Mucosa of stomach (tissue), 1 donor: ENCODE results near the gene NELFCD.

ENCODE experiments used
- H3K27me3 ChIP-seq: one replicate; pipeline ENCODE4 v1.7.0; 2013; ENCODE audit warnings: mild to moderate bottlenecking, low read length; ENCODE audit not compliant: control insufficient read depth, insufficient read depth
- H3K36me3 ChIP-seq: one replicate; pipeline ENCODE4 v1.7.0; 2013; ENCODE audit warnings: low read length; ENCODE audit not compliant: control insufficient read depth, insufficient read depth
- H3K4me1 ChIP-seq: one replicate; pipeline ENCODE4 v1.7.0; 2013; ENCODE audit warnings: mild to moderate bottlenecking, low read length; ENCODE audit not compliant: control insufficient read depth, insufficient read depth
- H3K4me3 ChIP-seq: one replicate; pipeline ENCODE4 v1.7.0; 2013; ENCODE audit warnings: low read length
- H3K9ac ChIP-seq: one replicate; pipeline ENCODE4 v1.7.0; 2013; ENCODE audit warnings: mild to moderate bottlenecking, low read length, moderate library complexity
- H3K9me3 ChIP-seq: one replicate; pipeline ENCODE4 v1.7.0; 2013; ENCODE audit warnings: mild to moderate bottlenecking, low read length, moderate library complexity; ENCODE audit not compliant: control insufficient read depth
- donor health status: Pancreatic carcinoma.

Gene NELFCD

GRCh38 chr20:59001068-59001448 is 20.0 kb downstream of the NELFCD start:
- no peaks in the 10 kb centered on the region for H3K27me3 ChIP-seq

GRCh38 chr20:59001449-59002171 is 20.6 kb downstream of the NELFCD start:
- Histone ChIP-seq H3K27me3 (no peaks in the 10 kb centered on the region), H3K9me3 (no peaks in the 10 kb centered on the region), H3K4me3 (no peak overlapping the region), H3K36me3 (no peaks in the 10 kb centered on the region), H3K4me1 (peaks cover 27% of the 10 kb centered on the region), H3K9ac (no peak overlapping the region)

More at GRCh38 chr20:59001068-59001448, 20.0 kb downstream of the NELFCD start:
- peaks cover 1% of the 10 kb centered on the region for H3K36me3 ChIP-seq
- no peak overlapping the region for H3K4me3 ChIP-seq
- peaks cover 22% of the 10 kb centered on the region for H3K4me1 ChIP-seq
- H3K9me3 ChIP-seq: no peaks in the 10 kb centered on the region
- no peak overlapping the region for H3K9ac ChIP-seq

GRCh38 chr20:59002388-59002787 is 21.3 kb downstream of the NELFCD start:
- peaks cover 29% of the 10 kb centered on the region for H3K4me1 ChIP-seq
- no peak overlapping the region for H3K4me3 ChIP-seq
- no peaks in the 10 kb centered on the region for H3K27me3 ChIP-seq
- no peak overlapping the region for H3K9ac ChIP-seq
- H3K36me3 ChIP-seq: no peaks in the 10 kb centered on the region
- H3K9me3 ChIP-seq: no peaks in the 10 kb centered on the region

- H3K36me3 ChIP-seq: no peaks in the 10 kb centered on the region
- no peak overlapping the region for H3K9ac ChIP-seq
- peaks cover 35% of the 10 kb centered on the region for H3K4me1 ChIP-seq
- H3K9me3 ChIP-seq: no peaks in the 10 kb centered on the region
- H3K27me3 ChIP-seq: no peaks in the 10 kb centered on the region
- no peak overlapping the region for H3K4me3 ChIP-seq
Observed at GRCh38 chr20:59002874-59003399, 21.9 kb downstream of the NELFCD start.

- H3K4me3 ChIP-seq: no peak overlapping the region
- no peaks in the 10 kb centered on the region for H3K9me3 ChIP-seq
- H3K9ac ChIP-seq: no peak overlapping the region
- no peaks in the 10 kb centered on the region for H3K27me3 ChIP-seq
- H3K4me1 ChIP-seq: peaks cover 37% of the 10 kb centered on the region
- no peaks in the 10 kb centered on the region for H3K36me3 ChIP-seq
Observed at GRCh38 chr20:59003836-59004492, 22.9 kb downstream of the NELFCD start.

- Histone ChIP-seq H3K4me1 (peaks cover 37% of the 10 kb centered on the region), H3K4me3 (no peak overlapping the region)
Observed at GRCh38 chr20:59004493-59004762, 23.4 kb downstream of the NELFCD start.

GRCh38 chr20:59004763-59005522 is 23.9 kb downstream of the NELFCD start:
- Histone ChIP-seq H3K27me3 (no peaks in the 10 kb centered on the region), H3K36me3 (no peaks in the 10 kb centered on the region), H3K4me1 (peaks cover 41% of the 10 kb centered on the region), H3K9me3 (no peaks in the 10 kb centered on the region), H3K4me3 (peak overlapping the region; percentile 56), H3K9ac (no peak overlapping the region)

More at GRCh38 chr20:59004493-59004762, 23.4 kb downstream of the NELFCD start:
- Histone ChIP-seq H3K36me3 (no peaks in the 10 kb centered on the region), H3K9me3 (no peaks in the 10 kb centered on the region), H3K9ac (no peak overlapping the region), H3K27me3 (no peaks in the 10 kb centered on the region)

- no peaks in the 10 kb centered on the region for H3K36me3 ChIP-seq
- H3K4me1 ChIP-seq: peaks cover 48% of the 10 kb centered on the region
- peak overlapping the region; percentile 56 for H3K4me3 ChIP-seq
- no peaks in the 10 kb centered on the region for H3K27me3 ChIP-seq
- no peaks in the 10 kb centered on the region for H3K9me3 ChIP-seq
- H3K9ac ChIP-seq: peak overlapping the region; percentile 91
Observed at GRCh38 chr20:59005523-59006166, 24.6 kb downstream of the NELFCD start.

- peaks cover 54% of the 10 kb centered on the region for H3K4me1 ChIP-seq
- no peaks in the 10 kb centered on the region for H3K9me3 ChIP-seq
Observed at GRCh38 chr20:59006167-59006863, 25.3 kb downstream of the NELFCD start.

GRCh38 chr20:59006864-59007664 is 26.0 kb downstream of the NELFCD start, which contains the start of gene CTSZ:
Gene CTSZ, minus strand, starts transcription at chr20:59007254. Its CDS starts 126 bp downstream, at chr20:59007128.
- no peaks in the 10 kb centered on the region for H3K27me3 ChIP-seq
- peaks cover 58% of the 10 kb centered on the region for H3K4me1 ChIP-seq
- H3K36me3 ChIP-seq: no peaks in the 10 kb centered on the region

More at GRCh38 chr20:59006167-59006863, 25.3 kb downstream of the NELFCD start:
- H3K9ac ChIP-seq: peak overlapping the region; percentile 91
- no peaks in the 10 kb centered on the region for H3K27me3 ChIP-seq
- no peaks in the 10 kb centered on the region for H3K36me3 ChIP-seq
- peak overlapping the region; percentile 56 for H3K4me3 ChIP-seq

More at GRCh38 chr20:59006864-59007664, 26.0 kb downstream of the NELFCD start, which contains the start of gene CTSZ:
- Histone ChIP-seq H3K9ac (peak within 1 kb of the TSS; percentile 91), H3K9me3 (no peaks in the 10 kb centered on the region), H3K4me3 (peak within 1 kb of the TSS; percentile 56)
